IMR-90 (cell line): ENCODE results near the gene COL23A1.

Experiments
- BHLHE40 ChIP-seq: fragments of 150-350 bp; IDR thresholded peaks from 2 replicates; pipeline ENCODE4 v1.6.1; 2016; ENCODE audit warnings: mild to moderate bottlenecking, low read depth, low read length
- FOS ChIP-seq: fragments of 150-350 bp; IDR thresholded peaks from 2 replicates; pipeline ENCODE4 v1.6.1; 2016; ENCODE audit warnings: low read depth, low read length
- MAFK ChIP-seq: IDR thresholded peaks from 2 replicates; pipeline ENCODE4 v1.6.1; 2012; ENCODE audit warnings: low read depth, low read length, improper control_type of control experiment
- MAZ ChIP-seq: IDR thresholded peaks from 2 replicates; pipeline ENCODE4 v1.6.1; 2012; ENCODE audit warnings: low read depth, mild to moderate bottlenecking, low read length, improper control_type of control experiment, moderate library complexity, borderline replicate concordance
- MXI1 ChIP-seq: IDR thresholded peaks from 2 replicates; pipeline ENCODE4 v1.6.1; 2012; ENCODE audit warnings: low read depth, mild to moderate bottlenecking, low read length, moderate library complexity, borderline replicate concordance
- NFE2L2 ChIP-seq: fragments of 150-350 bp; IDR thresholded peaks from 2 replicates; pipeline ENCODE4 v1.6.1; 2016; ENCODE audit warnings: low read depth, mild to moderate bottlenecking, low read length
- POLR2A ChIP-seq: IDR thresholded peaks from 2 replicates; pipeline ENCODE4 v1.6.1; 2012; ENCODE audit warnings: mild to moderate bottlenecking, low read depth, low read length
- RAD21 ChIP-seq: IDR thresholded peaks from 2 replicates; pipeline ENCODE4 v1.6.1; 2012; ENCODE audit warnings: low read length, improper control_type of control experiment
- RCOR1 ChIP-seq: IDR thresholded peaks from 2 replicates; pipeline ENCODE4 v1.6.1; 2012; ENCODE audit warnings: mild to moderate bottlenecking, low read length, improper control_type of control experiment; ENCODE audit not compliant: insufficient replicate concordance
- RFX5 ChIP-seq: IDR thresholded peaks from 2 replicates; pipeline ENCODE4 v1.8.0; 2012; ENCODE audit warnings: low read depth, mild to moderate bottlenecking, low read length, moderate library complexity
- SMC3 ChIP-seq: fragments of 150-350 bp; IDR thresholded peaks from 2 replicates; pipeline ENCODE4 v1.6.1; 2016; ENCODE audit warnings: low read depth, mild to moderate bottlenecking, antibody characterized with exemption, low read length, moderate library complexity
- TF ChIP-seq, protein P1 (sequence below): conservative IDR thresholded peaks from 2 replicates; pipeline ENCODE4 v1.5.1; 2012; ENCODE audit warnings: mild to moderate bottlenecking, low read depth, low read length, improper control_type of control experiment
- TF ChIP-seq, protein P2 (sequence below): fragments of 150-350 bp; IDR thresholded peaks from 2 replicates; pipeline ENCODE4 v1.6.1; 2017; ENCODE audit warnings: mild to moderate bottlenecking, antibody characterized with exemption, low read length, low read depth

DNA sequence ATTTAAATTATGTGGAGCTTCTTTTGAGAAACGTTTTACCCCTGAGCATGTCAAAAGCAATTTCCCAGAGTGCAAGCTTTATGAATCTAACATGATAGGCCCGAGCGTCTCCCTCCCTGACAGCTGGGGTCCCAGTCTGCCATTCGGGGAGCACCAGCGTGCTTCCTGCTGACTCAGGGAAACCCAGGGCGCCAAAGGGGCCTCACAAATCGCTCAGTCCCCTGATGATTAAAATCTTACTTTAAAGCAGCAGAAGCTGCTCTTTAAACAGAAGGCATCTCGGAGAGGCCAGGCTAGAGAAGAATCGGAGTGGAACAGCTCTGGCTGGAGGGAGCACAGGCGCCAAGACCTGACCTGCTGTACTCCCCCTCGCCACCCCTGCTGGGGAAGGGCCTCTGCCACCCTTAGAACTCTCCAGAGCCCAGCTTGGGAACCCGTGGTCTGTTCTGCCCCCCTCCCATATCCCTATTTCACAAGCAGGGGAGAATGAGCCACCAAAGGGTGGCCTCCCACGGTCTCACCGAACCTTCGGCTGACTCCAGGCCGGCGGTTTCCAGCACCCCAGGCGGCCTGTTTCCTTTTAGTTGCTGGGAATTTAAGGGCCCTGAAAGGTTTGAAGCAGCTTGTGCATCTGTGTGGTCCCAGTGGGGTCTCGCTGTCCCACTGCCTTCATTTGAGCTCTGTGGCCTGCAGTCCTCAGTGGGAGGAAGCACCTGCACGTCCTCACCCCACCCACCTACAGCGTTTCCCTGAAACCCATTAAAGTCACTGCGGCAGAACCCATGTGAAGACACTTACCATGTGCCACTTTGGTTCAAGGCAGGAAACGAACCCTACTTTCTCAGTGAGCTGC lies 147.6 kb downstream of the COL23A1 start:
- TF ChIP-seq, protein P1, sequence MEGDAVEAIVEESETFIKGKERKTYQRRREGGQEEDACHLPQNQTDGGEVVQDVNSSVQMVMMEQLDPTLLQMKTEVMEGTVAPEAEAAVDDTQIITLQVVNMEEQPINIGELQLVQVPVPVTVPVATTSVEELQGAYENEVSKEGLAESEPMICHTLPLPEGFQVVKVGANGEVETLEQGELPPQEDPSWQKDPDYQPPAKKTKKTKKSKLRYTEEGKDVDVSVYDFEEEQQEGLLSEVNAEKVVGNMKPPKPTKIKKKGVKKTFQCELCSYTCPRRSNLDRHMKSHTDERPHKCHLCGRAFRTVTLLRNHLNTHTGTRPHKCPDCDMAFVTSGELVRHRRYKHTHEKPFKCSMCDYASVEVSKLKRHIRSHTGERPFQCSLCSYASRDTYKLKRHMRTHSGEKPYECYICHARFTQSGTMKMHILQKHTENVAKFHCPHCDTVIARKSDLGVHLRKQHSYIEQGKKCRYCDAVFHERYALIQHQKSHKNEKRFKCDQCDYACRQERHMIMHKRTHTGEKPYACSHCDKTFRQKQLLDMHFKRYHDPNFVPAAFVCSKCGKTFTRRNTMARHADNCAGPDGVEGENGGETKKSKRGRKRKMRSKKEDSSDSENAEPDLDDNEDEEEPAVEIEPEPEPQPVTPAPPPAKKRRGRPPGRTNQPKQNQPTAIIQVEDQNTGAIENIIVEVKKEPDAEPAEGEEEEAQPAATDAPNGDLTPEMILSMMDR = no peak
- TF ChIP-seq RCOR1 = no peak
- no peak for TF ChIP-seq POLR2A
- no peak for TF ChIP-seq RAD21
- no peak for TF ChIP-seq NFE2L2
- TF ChIP-seq MAZ = no peak
- TF ChIP-seq, protein P2, sequence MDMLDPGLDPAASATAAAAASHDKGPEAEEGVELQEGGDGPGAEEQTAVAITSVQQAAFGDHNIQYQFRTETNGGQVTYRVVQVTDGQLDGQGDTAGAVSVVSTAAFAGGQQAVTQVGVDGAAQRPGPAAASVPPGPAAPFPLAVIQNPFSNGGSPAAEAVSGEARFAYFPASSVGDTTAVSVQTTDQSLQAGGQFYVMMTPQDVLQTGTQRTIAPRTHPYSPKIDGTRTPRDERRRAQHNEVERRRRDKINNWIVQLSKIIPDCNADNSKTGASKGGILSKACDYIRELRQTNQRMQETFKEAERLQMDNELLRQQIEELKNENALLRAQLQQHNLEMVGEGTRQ = no peak
- TF ChIP-seq RFX5 = no peak
- no peak for TF ChIP-seq SMC3
- TF ChIP-seq BHLHE40 = no peak
- no peak for TF ChIP-seq MAFK
- no peak for TF ChIP-seq MXI1
- no peak for TF ChIP-seq FOS
